Amniotic epithelial cell (primary cell): ENCODE results near the gene MTERF4.

Experiments
- DNase-seq: peaks from one replicate; pipeline ENCODE4 v3.0.0-alpha.2; 2010; ENCODE audit warnings: low read depth

The MTERF4 gene

GRCh38 chr2:241088376-241088775 lies 13.7 kb downstream of the MTERF4 start:
- no peak for DNase-seq

- DNase-seq, result no peak
Measured at GRCh38 chr2:241087420-241088268, 14.4 kb downstream of the MTERF4 start.

- DNase-seq, result no peak
Measured at GRCh38 chr2:241084856-241085444, 17.1 kb downstream of the MTERF4 start.

GRCh38 chr2:241083091-241083415 lies 19.0 kb downstream of the MTERF4 start:
- DNase-seq, result no peak

GRCh38 chr2:241082341-241083090 lies 19.6 kb downstream of the MTERF4 start:
- DNase-seq, result no peak

GRCh38 chr2:241081643-241082340 lies 20.3 kb downstream of the MTERF4 start:
- no peak for DNase-seq

GRCh38 chr2:241081190-241081642 lies 20.9 kb downstream of the MTERF4 start:
- DNase-seq, result no peak

GRCh38 chr2:241080405-241081189 lies 21.5 kb downstream of the MTERF4 start:
- DNase-seq, result no peak

- DNase-seq, result no peak
Measured at GRCh38 chr2:241074901-241075540, 27.1 kb downstream of the MTERF4 start.

- no peak for DNase-seq
Measured at GRCh38 chr2:241074065-241074818, 27.8 kb downstream of the MTERF4 start.

- DNase-seq, result no peak
Measured at GRCh38 chr2:241073166-241074064, 28.7 kb downstream of the MTERF4 start.

GRCh38 chr2:241072553-241073165 lies 29.4 kb downstream of the MTERF4 start:
- DNase-seq, result no peak

GRCh38 chr2:241072151-241072550 lies 29.9 kb downstream of the MTERF4 start:
- no peak for DNase-seq

GRCh38 chr2:241071677-241072111 lies 30.4 kb downstream of the MTERF4 start:
- no peak for DNase-seq

- no peak for DNase-seq
Measured at GRCh38 chr2:241070811-241071676, 31.0 kb downstream of the MTERF4 start.

- DNase-seq, result no peak
Measured at GRCh38 chr2:241070361-241070760, 31.7 kb downstream of the MTERF4 start.

GRCh38 chr2:241069821-241070281 lies 32.2 kb downstream of the MTERF4 start:
- DNase-seq, result no peak
